Endodermal cell (in vitro differentiated cells): ENCODE data around the gene CNTN6. TPM values are rescaled to one million over a fixed set of nuclear protein-coding genes. Genes with fewer than 3 reads are reported as not detected.
A peak's percentile ranks its signal among the peaks of the same experiment; 100 is the strongest.

Source experiments
- DNase-seq: peaks from one replicate; pipeline ENCODE4 v3.0.0-alpha.2; 2017
- H3K27ac ChIP-seq: 2 replicates; pipeline ENCODE4 v1.5.1; 2013; ENCODE audit warnings: mild to moderate bottlenecking, low read depth, low read length, moderate library complexity
- H3K27me3 ChIP-seq: 2 replicates; pipeline ENCODE4 v1.6.1; 2013; ENCODE audit warnings: mild to moderate bottlenecking, low read length, moderate library complexity; ENCODE audit not compliant: insufficient read depth, control insufficient read depth, poor library complexity, severe bottlenecking
- H3K36me3 ChIP-seq: 2 replicates; pipeline ENCODE4 v1.7.0; 2013; ENCODE audit warnings: mild to moderate bottlenecking, low read length, moderate library complexity; ENCODE audit not compliant: control insufficient read depth, insufficient read depth
- H3K4me1 ChIP-seq: one replicate; pipeline ENCODE4 v1.7.0; 2013; ENCODE audit warnings: low read length; ENCODE audit not compliant: control insufficient read depth, insufficient read depth
- H3K4me3 ChIP-seq: 2 replicates; pipeline ENCODE4 v1.5.1; 2013; ENCODE audit warnings: mild to moderate bottlenecking, low read length, moderate library complexity
- H3K9ac ChIP-seq: 2 replicates; pipeline ENCODE4 v1.6.1; 2013; ENCODE audit warnings: mild to moderate bottlenecking, low read length, moderate library complexity; ENCODE audit not compliant: poor library complexity, severe bottlenecking; ENCODE audit errors: extremely low read depth
- H3K9me3 ChIP-seq: 2 replicates; pipeline ENCODE4 v1.6.1; 2013; ENCODE audit warnings: mild to moderate bottlenecking, low read length, moderate library complexity; ENCODE audit not compliant: control insufficient read depth
- H3K27ac Mint-ChIP-seq: 2 replicates; pipeline ENCODE4 v1.8.0; 2020; ENCODE audit warnings: mixed read lengths
- H3K27me3 Mint-ChIP-seq: 2 replicates; pipeline ENCODE4 v1.8.0; 2021; ENCODE audit warnings: mild to moderate bottlenecking, mixed read lengths; ENCODE audit not compliant: insufficient read depth
- H3K36me3 Mint-ChIP-seq: 2 replicates; pipeline ENCODE4 v1.8.0; 2020; ENCODE audit warnings: low read depth, mixed read lengths
- H3K4me1 Mint-ChIP-seq: 2 replicates; pipeline ENCODE4 v1.8.0; 2020; ENCODE audit warnings: mixed read lengths
- H3K4me3 Mint-ChIP-seq: 2 replicates; pipeline ENCODE4 v1.8.0; 2020; ENCODE audit warnings: mild to moderate bottlenecking, moderate library complexity, mixed read lengths
- H3K9me3 Mint-ChIP-seq: 2 replicates; pipeline ENCODE4 v1.8.0; 2020; ENCODE audit warnings: mild to moderate bottlenecking, mixed read lengths
- CTCF ChIP-seq: fragments of 200-600 bp; sonication (generic); conservative IDR thresholded peaks from 2 replicates; pipeline ENCODE4 v1.5.0; 2021; ENCODE audit warnings: antibody characterized with exemption, mild to moderate bottlenecking
- WGBS, 2 experiments: methylation state at CpG; one replicate each; pipeline versions ENCODE4 v1.1.5 to v1.1.7; 2013; ENCODE audit warnings: missing lambda C conversion rate in 2 of 2, mixed read lengths in 1 of 2; ENCODE audit not compliant: insufficient coverage in 1 of 2, insufficient read length in 1 of 2; 5-methylcytosine and 5-hydroxymethylcytosine counted together
- total RNA-seq, 2 donors: library from RNA; stranded (reverse); fragmentation: NEBNext Ultra II Directional in 1 of 2; extraction: Animal tissue kit (Norgen Biotek cat#: 25700) in 1 of 2; gene quantifications; 2 replicates in 1 of 2; 3 replicates in 1 of 2; pipeline ENCODE4 v1.2.1, GENCODE V29; 2021

CNTN6 gene
- total RNA-seq, 2 donors from 2014 or later, result 0.31 to 0.51 TPM

DNA sequence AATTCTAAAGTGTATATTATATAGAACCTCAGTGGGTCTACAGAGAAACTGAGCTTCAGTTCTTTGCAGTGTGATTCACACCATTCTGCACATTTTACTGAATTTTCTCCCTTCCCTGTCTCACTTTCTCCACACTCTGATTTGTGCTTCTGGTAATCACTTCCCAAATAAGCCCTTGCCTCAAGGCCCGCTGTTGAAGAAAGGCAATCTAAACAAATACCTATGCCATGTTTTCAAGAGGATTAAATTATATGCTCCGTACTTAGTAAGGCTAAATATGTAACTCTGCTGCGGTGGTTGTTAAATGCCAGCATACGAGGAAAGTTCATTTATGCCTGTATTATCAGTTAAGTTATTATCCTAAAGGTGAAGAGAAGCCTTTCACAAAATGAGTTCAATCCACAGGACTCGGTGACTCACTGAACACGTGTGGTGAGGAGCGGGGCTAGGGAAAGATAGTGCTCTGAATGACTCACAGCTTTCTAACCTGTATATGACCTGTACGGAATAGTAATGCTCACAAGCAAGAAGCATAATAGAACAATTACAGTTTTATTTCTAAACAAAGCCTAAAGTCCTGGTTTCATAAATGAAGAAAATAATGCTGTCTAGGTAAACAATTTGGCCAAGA lies 25.1 kb downstream of the CNTN6 start:
- 91 to 92% methylated on average over 7 of the region's 8 CpGs for WGBS, 2 experiments
- no peaks in the 10 kb centered on the region for H3K4me1 ChIP-seq
- no peaks in the 10 kb centered on the region for H3K36me3 Mint-ChIP-seq
- no peaks in the 10 kb centered on the region for H3K27me3 ChIP-seq
- peaks cover 51% of the 10 kb centered on the region for H3K9me3 ChIP-seq
- H3K27ac ChIP-seq, result no peak overlapping the region
- H3K9me3 Mint-ChIP-seq, result no peaks in the 10 kb centered on the region
- TF ChIP-seq CTCF, result no peak
- no peak overlapping the region for H3K4me3 ChIP-seq
- no peaks in the 10 kb centered on the region for H3K27me3 Mint-ChIP-seq
- no peak overlapping the region for H3K27ac Mint-ChIP-seq
- H3K4me3 Mint-ChIP-seq, result no peak overlapping the region
- no peak for DNase-seq
- H3K9ac ChIP-seq, result no peak overlapping the region
- H3K4me1 Mint-ChIP-seq, result peaks cover 18% of the 10 kb centered on the region
- H3K36me3 ChIP-seq, result no peaks in the 10 kb centered on the region

GRCh38 chr3:1131166-1131565 lies 38.3 kb downstream of the CNTN6 start:
- TF ChIP-seq CTCF, result no peak
- no peaks in the 10 kb centered on the region for H3K36me3 Mint-ChIP-seq
- Histone ChIP-seq H3K4me1 (no peaks in the 10 kb centered on the region), H3K9ac (no peak overlapping the region), H3K4me3 (no peak overlapping the region), H3K36me3 (no peaks in the 10 kb centered on the region), H3K27me3 (no peaks in the 10 kb centered on the region), H3K9me3 (peaks cover 23% of the 10 kb centered on the region), H3K27ac (no peak overlapping the region)
- peak; percentile 49 for DNase-seq
- H3K9me3 Mint-ChIP-seq, result no peaks in the 10 kb centered on the region
- no peak overlapping the region for H3K27ac Mint-ChIP-seq
- H3K27me3 Mint-ChIP-seq, result no peaks in the 10 kb centered on the region
- no peak overlapping the region for H3K4me3 Mint-ChIP-seq
- H3K4me1 Mint-ChIP-seq, result peaks cover 12% of the 10 kb centered on the region
- WGBS, 2 experiments, result 27 to 40% methylated on average over 1 of the region's 1 CpG

GRCh38 chr3:1135194-1135593 lies 42.4 kb downstream of the CNTN6 start:
- H3K4me3 ChIP-seq, result no peak overlapping the region
- H3K36me3 Mint-ChIP-seq, result no peaks in the 10 kb centered on the region
- no peaks in the 10 kb centered on the region for H3K9me3 Mint-ChIP-seq
- H3K9ac ChIP-seq, result no peak overlapping the region
- H3K4me1 ChIP-seq, result no peaks in the 10 kb centered on the region
- H3K27ac ChIP-seq, result no peak overlapping the region
- H3K27me3 Mint-ChIP-seq, result no peaks in the 10 kb centered on the region
- H3K27me3 ChIP-seq, result no peaks in the 10 kb centered on the region
- no peak for TF ChIP-seq CTCF
- 69 to 83% methylated on average over 1 to 2 of the region's 2 CpGs for WGBS, 2 experiments
- H3K27ac Mint-ChIP-seq, result no peak overlapping the region
- no peaks in the 10 kb centered on the region for H3K36me3 ChIP-seq
- H3K4me3 Mint-ChIP-seq, result no peak overlapping the region
- no peak for DNase-seq
- H3K9me3 ChIP-seq, result peaks cover 29% of the 10 kb centered on the region
- H3K4me1 Mint-ChIP-seq, result peaks cover 12% of the 10 kb centered on the region
